ENCODE results near the gene CRELD2. TPM values are rescaled to one million over a fixed set of nuclear protein-coding genes. Genes with fewer than 3 reads are reported as not detected.

The CRELD2 gene
- total RNA-seq, 1 donor from 2014 or later: 35.8 TPM

- ATAC-seq: no peak
- DNase-seq (ENCODE audit: low spot score): no peak
- intact Hi-C loops (cut with DNase I): no loop called here
Observed at GRCh38 chr22:49951986-49952896, 33.8 kb downstream of the CRELD2 start.

GRCh38 chr22:49953027-49953679 lies 34.7 kb downstream of the CRELD2 start:
- ATAC-seq: no peak

GRCh38 chr22:49953680-49954344 lies 35.4 kb downstream of the CRELD2 start:
- no peak for ATAC-seq

More at GRCh38 chr22:49953027-49953679, 34.7 kb downstream of the CRELD2 start:
- intact Hi-C loops (cut with DNase I): no loop called here
- no peak for DNase-seq (ENCODE audit: low spot score)

GRCh38 chr22:49954354-49954753 lies 35.9 kb downstream of the CRELD2 start:
- intact Hi-C loops (cut with DNase I): no loop called here
- ATAC-seq (no peak), DNase-seq (ENCODE audit: low spot score) (no peak)

More at GRCh38 chr22:49953680-49954344, 35.4 kb downstream of the CRELD2 start:
- DNase-seq (ENCODE audit: low spot score): no peak
- intact Hi-C loops (cut with DNase I): no loop called here

- no peak for ATAC-seq
- DNase-seq (ENCODE audit: low spot score): no peak
- intact Hi-C loops (cut with DNase I): no loop called here
Observed at GRCh38 chr22:49954991-49955580, 36.7 kb downstream of the CRELD2 start.

GRCh38 chr22:49955581-49956417 lies 37.4 kb downstream of the CRELD2 start:
- no peak for DNase-seq (ENCODE audit: low spot score)
- intact Hi-C loops (cut with DNase I): no loop called here
- no peak for ATAC-seq

GRCh38 chr22:49956418-49956770 lies 38.0 kb downstream of the CRELD2 start:
- DNase-seq (ENCODE audit: low spot score): no peak
- ATAC-seq: peak; percentile 29
- intact Hi-C loops (cut with DNase I): no loop called here

GRCh38 chr22:49956914-49957825 lies 38.7 kb downstream of the CRELD2 start:
- DNase-seq (ENCODE audit: low spot score): no peak
- ATAC-seq: no peak
- intact Hi-C loops (cut with DNase I): no loop called here

- no peak for ATAC-seq
- no peak for DNase-seq (ENCODE audit: low spot score)
- intact Hi-C loops (cut with DNase I): no loop called here
Observed at GRCh38 chr22:49957826-49958365, 39.5 kb downstream of the CRELD2 start.

- DNase-seq (ENCODE audit: low spot score): no peak
- intact Hi-C loops (cut with DNase I): no loop called here
- ATAC-seq: no peak
Observed at GRCh38 chr22:49958366-49958921, 40.0 kb downstream of the CRELD2 start.

GRCh38 chr22:49958931-49959781 lies 40.7 kb downstream of the CRELD2 start:
- DNase-seq (ENCODE audit: low spot score) (no peak), ATAC-seq (no peak)
- intact Hi-C loops (cut with DNase I): no loop called here

- intact Hi-C loops (cut with DNase I): no loop called here
- no peak for ATAC-seq
Observed at GRCh38 chr22:49959782-49960158, 41.3 kb downstream of the CRELD2 start.

GRCh38 chr22:49960159-49961004 lies 41.9 kb downstream of the CRELD2 start, which contains the start of gene PIM3:
Gene PIM3 (plus strand): TSS chr22:49960772. CDS start chr22:49960948, 176 bp downstream.
- ATAC-seq (peak; percentile 86), DNase-seq (ENCODE audit: low spot score) (peak; percentile 96)
- intact Hi-C loops (cut with DNase I): no loop called here

More at GRCh38 chr22:49959782-49960158, 41.3 kb downstream of the CRELD2 start:
- DNase-seq (ENCODE audit: low spot score): no peak

- ATAC-seq (no peak), DNase-seq (ENCODE audit: low spot score) (peak; percentile 70)
- intact Hi-C loops (cut with DNase I): no loop called here
Observed at GRCh38 chr22:49961005-49961600, 42.7 kb downstream of the CRELD2 start.

- DNase-seq (ENCODE audit: low spot score) (peak; percentile 75), ATAC-seq (no peak)
- intact Hi-C loops (cut with DNase I): no loop called here
Observed at GRCh38 chr22:49961601-49962011, 43.2 kb downstream of the CRELD2 start.

All from sciatic nerve (tissue), 2 donors.